CD8-positive, alpha-beta memory T cell (primary cell): ENCODE measurements around the gene CACNG5. TPM values are rescaled to one million over a fixed set of nuclear protein-coding genes. Genes with fewer than 3 reads are reported as not detected.

Experiments used
- CTCF ChIA-PET: fragments of 350-600 bp; sonication (Branson Sonifier 250); formaldehyde crosslinking; loops from one replicate; lab custom pipeline; 2021; ENCODE audit warnings: antibody characterized with exemption; lab: Charles Lee
- POLR2A ChIA-PET: fragments of 350-600 bp; sonication (Branson Sonifier 250); formaldehyde crosslinking; loops from one replicate; lab custom pipeline; 2021; ENCODE audit warnings: antibody characterized with exemption; lab: Charles Lee
- DNase-seq, 5 donors: peaks; one replicate each; pipeline versions ENCODE4 v3.0.0 to v3.0.0-alpha.2; 2020 to 2022; ENCODE audit warnings: mixed read lengths in 1 of 5
- H3K27ac ChIP-seq: one replicate; pipeline ENCODE4 v1.7.0; 2013; ENCODE audit warnings: low read depth, mild to moderate bottlenecking, low read length, moderate library complexity
- H3K27me3 ChIP-seq: 2 replicates; pipeline ENCODE4 v1.7.0; 2013; ENCODE audit warnings: low read length, mild to moderate bottlenecking; ENCODE audit not compliant: insufficient read depth, poor library complexity, severe bottlenecking
- H3K36me3 ChIP-seq: 2 replicates; pipeline ENCODE4 v1.7.0; 2013; ENCODE audit warnings: mild to moderate bottlenecking, low read length, moderate library complexity; ENCODE audit not compliant: insufficient read depth
- H3K4me1 ChIP-seq: 2 replicates; pipeline ENCODE4 v1.7.0; 2013; ENCODE audit warnings: mild to moderate bottlenecking, low read length, moderate library complexity; ENCODE audit not compliant: insufficient read depth
- H3K4me3 ChIP-seq: 2 replicates; pipeline ENCODE4 v1.7.0; 2013; ENCODE audit warnings: mild to moderate bottlenecking, low read length
- H3K9me3 ChIP-seq: 2 replicates; pipeline ENCODE4 v1.7.0; 2013; ENCODE audit warnings: mild to moderate bottlenecking, low read length
- H3K27ac Mint-ChIP-seq, 8 donors: one replicate each; pipeline ENCODE4 v1.8.0; 2020 to 2021; ENCODE audit warnings: mixed read lengths in 8 of 8, mild to moderate bottlenecking in 6 of 8, inconsistent platforms in 3 of 8, moderate library complexity in 3 of 8
- H3K27me3 Mint-ChIP-seq, 2 donors: one replicate each; pipeline ENCODE4 v1.8.0; 2020 to 2021; ENCODE audit warnings: mixed read lengths in 2 of 2, mild to moderate bottlenecking in 1 of 2, moderate library complexity in 1 of 2
- H3K36me3 Mint-ChIP-seq, 3 donors: one replicate each; pipeline ENCODE4 v1.8.0; 2020 to 2021; ENCODE audit warnings: mixed read lengths in 3 of 3, inconsistent platforms in 1 of 3, mild to moderate bottlenecking in 1 of 3
- H3K4me1 Mint-ChIP-seq, 3 donors: one replicate each; pipeline ENCODE4 v1.8.0; 2020 to 2021; ENCODE audit warnings: mixed read lengths in 3 of 3, inconsistent platforms in 1 of 3, mild to moderate bottlenecking in 1 of 3
- H3K4me3 Mint-ChIP-seq, 7 donors: one replicate each; pipeline ENCODE4 v1.8.0; 2020 to 2021; ENCODE audit warnings: mixed read lengths in 7 of 7, mild to moderate bottlenecking in 6 of 7, moderate library complexity in 4 of 7, inconsistent platforms in 2 of 7
- H3K9me3 Mint-ChIP-seq, 5 donors: one replicate each; pipeline ENCODE4 v1.8.0; 2020 to 2022; ENCODE audit warnings: mixed read lengths in 5 of 5, mild to moderate bottlenecking in 3 of 5, moderate library complexity in 2 of 5, inconsistent platforms in 1 of 5
- polyA plus RNA-seq: library from polyadenylated mRNA; unstranded; fragments of 300-500 nt; fragmentation: Illumina TruSeq; gene quantifications from one replicate; pipeline ENCODE4 v1.2.3, GENCODE V29; 2021
- total RNA-seq, 2 experiments: library from RNA; stranded (reverse); gene quantifications; one replicate each; pipeline ENCODE4 v1.2.3, GENCODE V29; 2021

CACNG5 gene
- total and polyA plus RNA-seq, 3 experiments from 2014 or later = not detected

- Mint-ChIP-seq H3K36me3 (no peaks in the 10 kb centered on the region), H3K4me3 (no peak overlapping the region), H3K9me3 (peaks cover 0 to 9% (median 2%) of the 10 kb centered on the region in 5 donors), H3K27ac (no peak overlapping the region), H3K27me3 (peaks cover 21 to 30% of the 10 kb centered on the region in 2 donors), H3K4me1 (no peaks in the 10 kb centered on the region)
- H3K27ac ChIP-seq = no peak overlapping the region
- H3K4me3 ChIP-seq = no peak overlapping the region
- ChIA-PET POLR2A (no interaction called here), CTCF (no interaction called here)
- no peaks in the 10 kb centered on the region for H3K4me1 ChIP-seq
- H3K36me3 ChIP-seq = no peaks in the 10 kb centered on the region
- H3K9me3 ChIP-seq = no peaks in the 10 kb centered on the region
- H3K27me3 ChIP-seq = no peaks in the 10 kb centered on the region
- DNase-seq = no peak
Observed at GRCh38 chr17:66842959-66843358, 8.0 kb downstream of the CACNG5 start.

DNA sequence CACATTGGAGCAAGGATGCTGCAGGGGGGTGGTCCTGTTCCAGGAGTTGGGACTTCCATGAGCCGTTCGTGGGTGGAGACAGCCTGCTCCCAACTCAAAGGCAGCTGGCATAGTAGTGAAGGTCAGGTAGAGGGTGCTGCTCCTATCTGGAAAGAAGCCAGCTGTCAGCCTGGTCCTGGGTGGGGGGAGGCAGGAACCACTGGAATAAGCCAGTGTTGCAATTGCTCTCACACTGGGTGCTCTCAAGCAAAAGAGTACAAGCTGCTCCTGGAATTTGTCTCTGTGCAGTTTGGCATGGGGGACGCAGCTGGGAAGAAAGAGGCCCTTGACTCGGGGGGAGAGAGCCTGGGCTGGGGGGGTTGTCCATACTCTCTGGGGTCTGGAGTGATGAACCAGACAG lies 8.7 kb downstream of the CACNG5 start:
- no peaks in the 10 kb centered on the region for H3K36me3 Mint-ChIP-seq
- peaks cover 0 to 9% (median 2%) of the 10 kb centered on the region in 5 donors for H3K9me3 Mint-ChIP-seq
- no peak overlapping the region for H3K4me3 ChIP-seq
- peaks cover 21 to 30% of the 10 kb centered on the region in 2 donors for H3K27me3 Mint-ChIP-seq
- no peak overlapping the region for H3K27ac Mint-ChIP-seq
- H3K27ac ChIP-seq = no peak overlapping the region
- H3K36me3 ChIP-seq = no peaks in the 10 kb centered on the region
- H3K27me3 ChIP-seq = no peaks in the 10 kb centered on the region
- H3K4me1 Mint-ChIP-seq = no peaks in the 10 kb centered on the region
- no peaks in the 10 kb centered on the region for H3K4me1 ChIP-seq
- ChIA-PET POLR2A (no interaction called here), CTCF (interaction anchor here (0.6 kb wide), 1 partner anchor 57 kb away, joined by 3 read pairs; no protein-coding TSS in a partner anchor)
- H3K9me3 ChIP-seq = no peaks in the 10 kb centered on the region
- DNase-seq = no peak
- no peak overlapping the region for H3K4me3 Mint-ChIP-seq

- no peaks in the 10 kb centered on the region for H3K4me1 Mint-ChIP-seq
Observed at GRCh38 chr17:66847704-66848103, 12.8 kb downstream of the CACNG5 start.

GRCh38 chr17:66848496-66848895 lies 13.6 kb downstream of the CACNG5 start:
- H3K27me3 Mint-ChIP-seq = peaks cover 11 to 25% of the 10 kb centered on the region in 2 donors

More at GRCh38 chr17:66847704-66848103, 12.8 kb downstream of the CACNG5 start:
- Histone ChIP-seq H3K36me3 (no peaks in the 10 kb centered on the region), H3K4me1 (no peaks in the 10 kb centered on the region), H3K27me3 (no peaks in the 10 kb centered on the region), H3K27ac (no peak overlapping the region), H3K4me3 (no peak overlapping the region), H3K9me3 (no peaks in the 10 kb centered on the region)
- DNase-seq = no peak
- H3K27me3 Mint-ChIP-seq = peaks cover 13 to 31% of the 10 kb centered on the region in 2 donors
- H3K36me3 Mint-ChIP-seq = no peaks in the 10 kb centered on the region
- ChIA-PET CTCF (interaction anchor here (1.2 kb wide), 1 partner anchor 10 kb away, joined by 3 read pairs; no protein-coding TSS in a partner anchor), POLR2A (no interaction called here)
- peaks cover 0 to 9% (median 2%) of the 10 kb centered on the region in 5 donors for H3K9me3 Mint-ChIP-seq
- no peak overlapping the region for H3K27ac Mint-ChIP-seq
- no peak overlapping the region for H3K4me3 Mint-ChIP-seq

DNA sequence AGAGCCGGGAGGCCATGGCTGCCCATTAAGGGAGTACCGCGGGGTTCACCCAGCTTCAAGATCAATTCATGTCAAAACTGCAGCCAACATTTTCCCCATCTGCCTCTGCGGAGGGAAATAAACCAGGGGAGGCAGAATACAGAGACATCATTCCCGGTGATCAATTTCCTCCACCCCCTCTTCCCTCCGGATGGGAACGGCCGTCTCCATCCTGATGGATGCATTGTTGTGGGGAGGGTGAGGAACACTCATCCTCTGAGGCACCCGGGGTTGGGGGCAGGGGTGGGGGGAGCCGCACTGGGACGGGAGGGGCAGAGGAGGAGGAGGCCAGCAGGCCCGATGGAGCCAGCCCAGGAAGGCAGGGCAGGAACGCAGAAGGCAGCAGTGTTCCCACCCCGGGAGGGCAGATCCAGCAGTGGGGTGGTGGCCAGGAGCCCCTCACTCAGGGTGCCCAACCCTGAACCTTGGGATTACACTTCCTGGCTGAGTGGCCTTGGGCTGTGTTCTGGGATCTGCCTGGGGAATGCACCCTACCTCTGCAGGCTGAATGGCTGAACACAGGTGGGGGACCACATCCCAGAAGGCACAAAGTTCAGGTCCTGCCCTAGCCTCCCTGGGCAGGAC lies 14.2 kb downstream of the CACNG5 start:
- Mint-ChIP-seq H3K27me3 (peaks cover 13 to 21% of the 10 kb centered on the region in 2 donors), H3K9me3 (peaks cover 0 to 9% (median 2%) of the 10 kb centered on the region in 5 donors), H3K36me3 (no peaks in the 10 kb centered on the region), H3K4me1 (no peaks in the 10 kb centered on the region), H3K4me3 (no peak overlapping the region), H3K27ac (no peak overlapping the region)
- DNase-seq = no peak
- POLR2A ChIA-PET = no interaction called here
- H3K9me3 ChIP-seq = no peaks in the 10 kb centered on the region
- no peak overlapping the region for H3K27ac ChIP-seq
- no peaks in the 10 kb centered on the region for H3K27me3 ChIP-seq
- no peaks in the 10 kb centered on the region for H3K4me1 ChIP-seq
- H3K4me3 ChIP-seq = no peak overlapping the region
- no peaks in the 10 kb centered on the region for H3K36me3 ChIP-seq
- CTCF ChIA-PET = no interaction called here

More at GRCh38 chr17:66848496-66848895, 13.6 kb downstream of the CACNG5 start:
- CTCF ChIA-PET = no interaction called here
- Mint-ChIP-seq H3K4me3 (no peak overlapping the region), H3K9me3 (peaks cover 0 to 9% (median 2%) of the 10 kb centered on the region in 5 donors), H3K36me3 (no peaks in the 10 kb centered on the region), H3K4me1 (no peaks in the 10 kb centered on the region), H3K27ac (no peak overlapping the region)
- H3K27ac ChIP-seq = no peak overlapping the region
- H3K9me3 ChIP-seq = no peaks in the 10 kb centered on the region
- POLR2A ChIA-PET = no interaction called here
- H3K27me3 ChIP-seq = no peaks in the 10 kb centered on the region
- DNase-seq = no peak
- H3K4me1 ChIP-seq = no peaks in the 10 kb centered on the region
- no peak overlapping the region for H3K4me3 ChIP-seq
- no peaks in the 10 kb centered on the region for H3K36me3 ChIP-seq

DNA sequence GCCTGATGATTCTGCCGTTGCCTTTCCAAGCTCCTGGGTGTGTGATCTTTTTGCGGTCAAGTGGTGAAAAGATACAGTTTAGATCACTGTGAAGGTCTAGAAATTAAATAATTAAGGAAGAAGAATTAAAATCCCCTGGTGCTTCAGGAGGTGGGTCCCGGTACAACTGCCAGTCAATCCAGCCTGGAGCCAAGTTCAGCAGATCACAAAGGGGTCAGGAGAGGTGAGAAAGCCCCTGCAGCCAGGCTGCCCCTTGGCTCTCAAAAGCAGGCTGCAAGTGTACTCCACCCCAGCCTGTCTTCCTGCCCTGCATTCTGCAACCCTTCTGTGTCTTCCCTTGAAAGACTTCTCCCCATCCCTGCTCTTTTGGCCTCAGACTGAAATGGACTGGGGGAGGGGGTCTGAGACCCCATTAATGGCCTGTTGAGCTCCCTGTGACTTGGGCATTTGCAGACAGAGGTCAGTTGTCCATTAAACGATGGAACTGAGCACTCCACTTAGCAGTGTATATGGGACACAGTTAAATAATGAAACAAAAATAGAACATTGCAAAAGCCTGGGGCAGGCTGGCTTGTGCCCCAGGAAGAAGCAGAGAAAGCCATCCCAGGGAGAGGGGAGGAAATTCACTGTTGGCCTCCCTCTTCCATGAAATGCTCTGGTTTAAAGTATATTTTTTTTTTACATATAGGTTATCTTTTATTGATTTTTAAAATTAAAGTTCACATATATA lies 15.1 kb downstream of the CACNG5 start:
- no peak for DNase-seq
- H3K4me1 ChIP-seq = no peaks in the 10 kb centered on the region
- Mint-ChIP-seq H3K27ac (no peak overlapping the region), H3K4me3 (no peak overlapping the region), H3K27me3 (peaks cover 13 to 19% of the 10 kb centered on the region in 2 donors), H3K9me3 (peaks cover 0 to 9% (median 3%) of the 10 kb centered on the region in 5 donors), H3K4me1 (no peaks in the 10 kb centered on the region), H3K36me3 (no peaks in the 10 kb centered on the region)
- no peaks in the 10 kb centered on the region for H3K9me3 ChIP-seq
- H3K36me3 ChIP-seq = no peaks in the 10 kb centered on the region
- CTCF ChIA-PET = no interaction called here
- no peak overlapping the region for H3K27ac ChIP-seq
- no peak overlapping the region for H3K4me3 ChIP-seq
- POLR2A ChIA-PET = no interaction called here
- no peaks in the 10 kb centered on the region for H3K27me3 ChIP-seq

- Mint-ChIP-seq H3K36me3 (no peaks in the 10 kb centered on the region), H3K4me1 (no peaks in the 10 kb centered on the region), H3K4me3 (no peak overlapping the region), H3K27me3 (peaks cover 13 to 15% of the 10 kb centered on the region in 2 donors), H3K27ac (no peak overlapping the region), H3K9me3 (peaks cover 0 to 5% (median 2%) of the 10 kb centered on the region in 5 donors)
- DNase-seq = no peak
- Histone ChIP-seq H3K27ac (no peak overlapping the region), H3K27me3 (no peaks in the 10 kb centered on the region), H3K9me3 (no peaks in the 10 kb centered on the region), H3K4me1 (no peaks in the 10 kb centered on the region), H3K4me3 (no peak overlapping the region), H3K36me3 (no peaks in the 10 kb centered on the region)
- ChIA-PET POLR2A (no interaction called here), CTCF (interaction anchor here (0.9 kb wide), 1 partner anchor 10 kb away, joined by 4 read pairs; no protein-coding TSS in a partner anchor)
Observed at GRCh38 chr17:66850692-66851091, 15.8 kb downstream of the CACNG5 start.

DNA sequence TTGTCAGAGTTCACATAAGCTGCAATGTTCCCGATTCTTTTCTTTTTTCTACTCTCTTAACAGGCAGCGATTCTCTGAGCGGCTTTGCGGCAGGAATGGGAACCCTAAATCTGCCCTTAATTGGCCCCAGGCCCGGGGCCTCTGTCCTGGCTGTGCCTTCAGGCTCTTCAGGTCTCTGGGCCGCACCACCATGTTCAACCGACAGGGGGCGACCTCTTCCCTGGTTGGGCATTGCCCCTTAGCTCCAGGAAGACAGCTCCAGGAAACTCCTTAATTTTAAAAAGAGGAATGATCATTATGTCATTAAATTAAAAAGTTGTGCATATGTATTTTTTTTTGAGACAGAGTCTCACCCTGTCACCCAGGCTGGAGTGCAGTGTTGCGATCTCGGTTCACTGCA lies 20.3 kb downstream of the CACNG5 start:
- Histone ChIP-seq H3K4me3 (no peak overlapping the region), H3K9me3 (no peaks in the 10 kb centered on the region), H3K36me3 (no peaks in the 10 kb centered on the region), H3K4me1 (no peaks in the 10 kb centered on the region), H3K27ac (no peak overlapping the region), H3K27me3 (no peaks in the 10 kb centered on the region)
- POLR2A ChIA-PET = no interaction called here
- Mint-ChIP-seq H3K27ac (no peak overlapping the region), H3K4me3 (no peak overlapping the region), H3K4me1 (no peaks in the 10 kb centered on the region), H3K36me3 (no peaks in the 10 kb centered on the region), H3K27me3 (peaks cover 0 to 1% of the 10 kb centered on the region in 2 donors), H3K9me3 (peaks cover 0 to 3% (median 0%) of the 10 kb centered on the region in 5 donors)
- CTCF ChIA-PET = no interaction called here
- peak in 1 of 5 donors; percentile 13 for DNase-seq
